GM20000 (cell line): ENCODE data around the gene TSN.

Source experiments
- DNase-seq: peaks from one replicate; pipeline ENCODE4 v3.0.0; 2012; ENCODE audit warnings: low spot score
- CTCF ChIP-seq: IDR thresholded peaks from 2 replicates; pipeline ENCODE4 v1.5.1; 2012; ENCODE audit warnings: mild to moderate bottlenecking, control low read depth; ENCODE audit errors: extremely low read depth, missing control alignments

TSN gene

GRCh38 chr2:121716126-121716525 lies 39.3 kb upstream of the TSN start:
- TF ChIP-seq CTCF: no peak
- DNase-seq: no peak

GRCh38 chr2:121717529-121717928 lies 37.9 kb upstream of the TSN start:
- no peak for TF ChIP-seq CTCF
- DNase-seq: no peak

GRCh38 chr2:121721926-121722325 lies 33.5 kb upstream of the TSN start:
- no peak for DNase-seq
- TF ChIP-seq CTCF: no peak

GRCh38 chr2:121722479-121722878 lies 33.0 kb upstream of the TSN start:
- no peak for DNase-seq
- no peak for TF ChIP-seq CTCF

- no peak for TF ChIP-seq CTCF
These were observed 32.1 kb upstream of the TSN start for GRCh38 chr2:121723316-121723715.

GRCh38 chr2:121727332-121727731 lies 28.1 kb upstream of the TSN start:
- DNase-seq: no peak
- no peak for TF ChIP-seq CTCF

More at GRCh38 chr2:121723316-121723715, 32.1 kb upstream of the TSN start:
- DNase-seq: no peak

GRCh38 chr2:121727950-121728349 lies 27.5 kb upstream of the TSN start:
- no peak for DNase-seq
- TF ChIP-seq CTCF: no peak
